ENCODE data around the gene CTIF. TPM values are rescaled to one million over a fixed set of nuclear protein-coding genes. Genes with fewer than 3 reads are reported as not detected.
"Not testable (repeated sequence)": the region's sequence is repeated elsewhere in the genome, so short reads cannot be mapped to it uniquely, and the experiment has no call there.

CTIF gene
- total RNA-seq, 1 donor from 2014 or later: 51.5 TPM

- no peak for DNase-seq (ENCODE audit: low spot score)
- H3K9me3 Mint-ChIP-seq (ENCODE audit: unreplicated experiment): no peaks in the 10 kb centered on the region
- H3K27me3 Mint-ChIP-seq (ENCODE audit: unreplicated experiment): peaks cover 6% of the 10 kb centered on the region
- TF ChIP-seq CTCF (IDR thresholded peaks at IDR 0.05; ENCODE audit: unreplicated experiment): no peak
- H3K4me3 Mint-ChIP-seq (ENCODE audit: unreplicated experiment): no peak overlapping the region
- H3K27ac Mint-ChIP-seq (ENCODE audit: unreplicated experiment): no peak overlapping the region
- no peaks in the 10 kb centered on the region for H3K36me3 Mint-ChIP-seq (ENCODE audit: low read depth, unreplicated experiment)
- H3K4me1 Mint-ChIP-seq (ENCODE audit: unreplicated experiment): peaks cover 8% of the 10 kb centered on the region
Observed at GRCh38 chr18:48867978-48868377, 329.1 kb downstream of the CTIF start.

GRCh38 chr18:48868468-48869466 lies 329.9 kb downstream of the CTIF start:
- Mint-ChIP-seq H3K27me3 (ENCODE audit: unreplicated experiment) (peaks cover 6% of the 10 kb centered on the region), H3K4me3 (ENCODE audit: unreplicated experiment) (no peak overlapping the region), H3K9me3 (ENCODE audit: unreplicated experiment) (no peaks in the 10 kb centered on the region), H3K36me3 (ENCODE audit: low read depth, unreplicated experiment) (no peaks in the 10 kb centered on the region), H3K4me1 (ENCODE audit: unreplicated experiment) (peaks cover 9% of the 10 kb centered on the region), H3K27ac (ENCODE audit: unreplicated experiment) (no peak overlapping the region)
- TF ChIP-seq CTCF (IDR thresholded peaks at IDR 0.05; ENCODE audit: unreplicated experiment): no peak
- DNase-seq (ENCODE audit: low spot score): no peak

GRCh38 chr18:48869591-48869990 lies 330.8 kb downstream of the CTIF start:
- no peaks in the 10 kb centered on the region for H3K9me3 Mint-ChIP-seq (ENCODE audit: unreplicated experiment)
- no peak overlapping the region for H3K4me3 Mint-ChIP-seq (ENCODE audit: unreplicated experiment)
- no peaks in the 10 kb centered on the region for H3K36me3 Mint-ChIP-seq (ENCODE audit: low read depth, unreplicated experiment)
- H3K27me3 Mint-ChIP-seq (ENCODE audit: unreplicated experiment): peaks cover 8% of the 10 kb centered on the region
- peaks cover 9% of the 10 kb centered on the region for H3K4me1 Mint-ChIP-seq (ENCODE audit: unreplicated experiment)
- H3K27ac Mint-ChIP-seq (ENCODE audit: unreplicated experiment): no peak overlapping the region
- no peak for DNase-seq (ENCODE audit: low spot score)
- TF ChIP-seq CTCF (IDR thresholded peaks at IDR 0.05; ENCODE audit: unreplicated experiment): no peak

- H3K9me3 Mint-ChIP-seq (ENCODE audit: unreplicated experiment); H3K27me3 Mint-ChIP-seq (ENCODE audit: unreplicated experiment); H3K4me3 Mint-ChIP-seq (ENCODE audit: unreplicated experiment); H3K27ac Mint-ChIP-seq (ENCODE audit: unreplicated experiment); H3K4me1 Mint-ChIP-seq (ENCODE audit: unreplicated experiment); DNase-seq (ENCODE audit: low spot score); H3K36me3 Mint-ChIP-seq (ENCODE audit: low read depth, unreplicated experiment): not testable (repeated sequence)
Observed at GRCh38 chr18:48870926-48871325, 332.1 kb downstream of the CTIF start.

- H3K36me3 Mint-ChIP-seq (ENCODE audit: low read depth, unreplicated experiment): no peaks in the 10 kb centered on the region
Observed at GRCh38 chr18:48871391-48872166, 332.7 kb downstream of the CTIF start.

More at GRCh38 chr18:48871391-48872166, 332.7 kb downstream of the CTIF start:
- Mint-ChIP-seq H3K4me1 (ENCODE audit: unreplicated experiment) (peaks cover 9% of the 10 kb centered on the region), H3K27me3 (ENCODE audit: unreplicated experiment) (peaks cover 8% of the 10 kb centered on the region), H3K4me3 (ENCODE audit: unreplicated experiment) (no peak overlapping the region), H3K27ac (ENCODE audit: unreplicated experiment) (peak overlapping the region; percentile 66), H3K9me3 (ENCODE audit: unreplicated experiment) (no peaks in the 10 kb centered on the region)
- TF ChIP-seq CTCF (IDR thresholded peaks at IDR 0.05; ENCODE audit: unreplicated experiment): no peak
- DNase-seq (ENCODE audit: low spot score): no peak
